Activated CD8-positive, alpha-beta T cell treated with anti-CD3 and anti-CD28 coated beads for 36 hours (primary cell): ENCODE data around the gene IRAK1. TPM values are rescaled to one million over a fixed set of nuclear protein-coding genes. Genes with fewer than 3 reads are reported as not detected.
"Not testable (repeated sequence)": the region's sequence is repeated elsewhere in the genome, so short reads cannot be mapped to it uniquely, and the experiment has no call there.

ENCODE experiments used
- ATAC-seq: fragments of 200-7000 bp; cut with Tn5 transposase; one replicate; pipeline ENCODE4 v1.10.0; 2021; ENCODE audit warnings: mild to moderate bottlenecking, moderate library complexity
- CTCF ChIA-PET: fragments of 350-600 bp; sonication (Branson Sonifier 250); formaldehyde crosslinking; loops from one replicate; lab custom pipeline; 2021; ENCODE audit warnings: antibody characterized with exemption; lab: Charles Lee
- POLR2A ChIA-PET: fragments of 350-600 bp; sonication (Branson Sonifier 250); formaldehyde crosslinking; loops from one replicate; lab custom pipeline; 2021; ENCODE audit warnings: antibody characterized with exemption; lab: Charles Lee
- DNase-seq: peaks from one replicate; pipeline ENCODE4 v3.0.0-alpha.2; 2020
- H3K27ac Mint-ChIP-seq: one replicate; pipeline ENCODE4 v1.8.0; 2021; ENCODE audit warnings: mild to moderate bottlenecking, mixed read lengths
- H3K27me3 Mint-ChIP-seq: one replicate; pipeline ENCODE4 v1.8.0; 2021; ENCODE audit warnings: mixed read lengths
- H3K36me3 Mint-ChIP-seq: one replicate; pipeline ENCODE4 v1.8.0; 2021; ENCODE audit warnings: low read depth, mixed read lengths
- H3K4me1 Mint-ChIP-seq: one replicate; pipeline ENCODE4 v1.8.0; 2021; ENCODE audit warnings: low read depth, mixed read lengths
- H3K4me3 Mint-ChIP-seq: one replicate; pipeline ENCODE4 v1.8.0; 2021; ENCODE audit warnings: mild to moderate bottlenecking, moderate library complexity, mixed read lengths
- H3K9me3 Mint-ChIP-seq: one replicate; pipeline ENCODE4 v1.8.0; 2021; ENCODE audit warnings: mixed read lengths
- CTCF ChIP-seq: fragments of 200-600 bp; IDR thresholded peaks from one replicate; pipeline ENCODE4 v1.8.0; 2022; ENCODE audit warnings: antibody characterized with exemption, mild to moderate bottlenecking
- intact Hi-C: fragments of 100-400 bp; cut with micrococcal nuclease; formaldehyde crosslinking; loops from one replicate; pipeline ENCODE4 v1.10.0; 2022
- total RNA-seq, 2 experiments: library from RNA; stranded (reverse); gene quantifications; one replicate each; pipeline ENCODE4 v1.2.3, GENCODE V29; 2021

IRAK1 gene
- total RNA-seq, 2 experiments from 2014 or later: 134 to 136 TPM

GRCh38 chrX:153984351-153985178 lies 35.1 kb downstream of the IRAK1 start:
- H3K27me3 Mint-ChIP-seq: no peaks in the 10 kb centered on the region
- ChIA-PET CTCF (no interaction called here), POLR2A (interaction anchor here (0.6 to 3.6 kb wide), 6 partner anchors 12 to 1082 kb away, joined by 3 to 23 read pairs (median 4); partner anchors contain the start of genes ARHGAP4, HCFC1 and TMEM187)
- H3K36me3 Mint-ChIP-seq: peaks cover 11% of the 10 kb centered on the region
- intact Hi-C loops: no loop called here
- TF ChIP-seq CTCF: no peak
- H3K4me3 Mint-ChIP-seq: peak overlapping the region; percentile 82
- no peaks in the 10 kb centered on the region for H3K9me3 Mint-ChIP-seq
- peak; percentile 82 for DNase-seq
- ATAC-seq: peak; percentile 70
- peaks cover 50% of the 10 kb centered on the region for H3K4me1 Mint-ChIP-seq
- peak overlapping the region; percentile 99 for H3K27ac Mint-ChIP-seq

GRCh38 chrX:153983321-153983801 lies 36.3 kb downstream of the IRAK1 start:
- Mint-ChIP-seq H3K27ac (peak overlapping the region; percentile 90), H3K9me3 (no peaks in the 10 kb centered on the region), H3K4me3 (no peak overlapping the region), H3K27me3 (no peaks in the 10 kb centered on the region), H3K4me1 (peaks cover 45% of the 10 kb centered on the region), H3K36me3 (peaks cover 11% of the 10 kb centered on the region)
- POLR2A ChIA-PET: interaction anchor here (3.6 to 3.9 kb wide), 2 partner anchors 11 to 12 kb away, joined by 23 to 38 read pairs; partner anchors contain the start of genes HCFC1 and TMEM187
- no peak for TF ChIP-seq CTCF
- DNase-seq: peak; percentile 55
- intact Hi-C loops: no loop called here
- CTCF ChIA-PET: no interaction called here
- peak; percentile 7 for ATAC-seq

- peak; percentile 80 for DNase-seq
- intact Hi-C loops: no loop called here
- H3K9me3 Mint-ChIP-seq: no peaks in the 10 kb centered on the region
- peak overlapping the region; percentile 55 for H3K4me3 Mint-ChIP-seq
- peak; percentile 40 for ATAC-seq
- CTCF ChIA-PET: interaction anchor here (1.2 to 1.7 kb wide), 3 partner anchors 8 to 35 kb away, joined by 3 to 4 read pairs (median 4); no protein-coding TSS in a partner anchor
- H3K27ac Mint-ChIP-seq: peak overlapping the region; percentile 90
- TF ChIP-seq CTCF: no peak
- H3K4me1 Mint-ChIP-seq: peaks cover 45% of the 10 kb centered on the region
- POLR2A ChIA-PET: interaction anchor here (3.9 kb wide), 1 partner anchor 11 kb away, joined by 38 read pairs; the partner anchor contains the start of genes HCFC1 and TMEM187
- H3K36me3 Mint-ChIP-seq: peaks cover 11% of the 10 kb centered on the region
- H3K27me3 Mint-ChIP-seq: no peaks in the 10 kb centered on the region
Observed at GRCh38 chrX:153981771-153982533, 37.8 kb downstream of the IRAK1 start.

GRCh38 chrX:153981231-153981630 lies 38.5 kb downstream of the IRAK1 start:
- ChIA-PET POLR2A (interaction anchor here (0.6 to 3.9 kb wide), 3 partner anchors 10 to 26 kb away, joined by 3 to 38 read pairs (median 6); partner anchors contain the start of genes HCFC1 and TMEM187), CTCF (interaction anchor here (1.2 to 1.7 kb wide), 3 partner anchors 9 to 35 kb away, joined by 3 to 4 read pairs (median 4); no protein-coding TSS in a partner anchor)
- Mint-ChIP-seq H3K27ac (peak overlapping the region; percentile 90), H3K4me1 (peaks cover 45% of the 10 kb centered on the region), H3K27me3 (no peaks in the 10 kb centered on the region), H3K36me3 (peaks cover 11% of the 10 kb centered on the region), H3K4me3 (peak overlapping the region; percentile 55), H3K9me3 (no peaks in the 10 kb centered on the region)
- no peak for TF ChIP-seq CTCF
- ATAC-seq: no peak
- no peak for DNase-seq
- intact Hi-C loops: no loop called here

GRCh38 chrX:153980394-153980793 lies 39.3 kb downstream of the IRAK1 start:
- DNase-seq (peak; percentile 52), ATAC-seq (peak; percentile 32)
- H3K27me3 Mint-ChIP-seq, intact Hi-C loops, H3K9me3 Mint-ChIP-seq: not testable (repeated sequence)
- peak overlapping the region; percentile 90 for H3K27ac Mint-ChIP-seq
- CTCF ChIA-PET: interaction anchor here (1.5 to 1.7 kb wide), 2 partner anchors 10 to 33 kb away, joined by 4 read pairs; no protein-coding TSS in a partner anchor
- peak overlapping the region; percentile 65 for H3K4me3 Mint-ChIP-seq
- peaks cover 11% of the 10 kb centered on the region for H3K36me3 Mint-ChIP-seq
- POLR2A ChIA-PET: interaction anchor here (0.7 to 3.9 kb wide), 4 partner anchors 9 to 104 kb away, joined by 3 to 38 read pairs (median 5); partner anchors contain the start of genes HCFC1 and TMEM187
- peaks cover 48% of the 10 kb centered on the region for H3K4me1 Mint-ChIP-seq
